Epithelial cell of proximal tubule (primary cell): ENCODE data around the gene PPP4R4. TPM values are rescaled to one million over a fixed set of nuclear protein-coding genes. Genes with fewer than 3 reads are reported as not detected.

Experiments used
- DNase-seq: peaks from one replicate; pipeline ENCODE4 v3.0.0-alpha.2; 2011; ENCODE audit warnings: low read depth
- H3K4me3 ChIP-seq: 2 replicates; pipeline ENCODE4 v1.5.1; 2011; ENCODE audit warnings: low read depth, mild to moderate bottlenecking, low read length
- CTCF ChIP-seq: conservative IDR thresholded peaks from 2 replicates; pipeline ENCODE4 v1.5.1; 2012; ENCODE audit warnings: low read depth, mild to moderate bottlenecking, low read length
- total RNA-seq: library from RNA; depleted of rRNA; stranded (reverse); fragments of >200 nt; gene quantifications from 2 replicates; pipeline ENCODE4 v1.2.3, GENCODE V29; 2015

Gene PPP4R4
- total RNA-seq, 1 donor from 2014 or later = 1.7 TPM

- DNase-seq = no peak
- TF ChIP-seq CTCF = no peak
- H3K4me3 ChIP-seq = no peak overlapping the region
Measured at GRCh38 chr14:94290197-94290596, 116.1 kb downstream of the PPP4R4 start.

GRCh38 chr14:94291159-94291905, 117.2 kb downstream of the PPP4R4 start:
- TF ChIP-seq CTCF = no peak
- no peak for DNase-seq
- no peak overlapping the region for H3K4me3 ChIP-seq

GRCh38 chr14:94291906-94292525, 117.9 kb downstream of the PPP4R4 start:
- no peak overlapping the region for H3K4me3 ChIP-seq
- no peak for DNase-seq
- no peak for TF ChIP-seq CTCF

GRCh38 chr14:94292526-94292871, 118.4 kb downstream of the PPP4R4 start:
- no peak for DNase-seq
- H3K4me3 ChIP-seq = no peak overlapping the region
- no peak for TF ChIP-seq CTCF

- no peak within 1 kb of the TSS for H3K4me3 ChIP-seq
- DNase-seq = no peak
- no peak for TF ChIP-seq CTCF
Measured at GRCh38 chr14:94292872-94293577, 118.9 kb downstream of the PPP4R4 start, which contains the start of gene SERPINA10. Gene SERPINA10 (minus strand): TSS chr14:94293268. CDS start chr14:94290593, 2,675 bp downstream.

- no peak for TF ChIP-seq CTCF
- DNase-seq = no peak
- H3K4me3 ChIP-seq = no peak overlapping the region
Measured at GRCh38 chr14:94293578-94293924, 119.4 kb downstream of the PPP4R4 start.
